CD8-positive, alpha-beta memory T cell (primary cell): ENCODE data around the gene FAM221B. TPM values are rescaled to one million over a fixed set of nuclear protein-coding genes. Genes with fewer than 3 reads are reported as not detected.
A peak's percentile ranks its signal among the peaks of the same experiment; 100 is the strongest.

ENCODE experiments used
- CTCF ChIA-PET: fragments of 350-600 bp; sonication (Branson Sonifier 250); formaldehyde crosslinking; loops from one replicate; lab custom pipeline; 2021; ENCODE audit warnings: antibody characterized with exemption; lab: Charles Lee
- POLR2A ChIA-PET: fragments of 350-600 bp; sonication (Branson Sonifier 250); formaldehyde crosslinking; loops from one replicate; lab custom pipeline; 2021; ENCODE audit warnings: antibody characterized with exemption; lab: Charles Lee
- DNase-seq, 5 donors: peaks; one replicate each; pipeline versions ENCODE4 v3.0.0 to v3.0.0-alpha.2; 2020 to 2022; ENCODE audit warnings: mixed read lengths in 1 of 5
- H3K27ac ChIP-seq: one replicate; pipeline ENCODE4 v1.7.0; 2013; ENCODE audit warnings: low read depth, mild to moderate bottlenecking, low read length, moderate library complexity
- H3K27me3 ChIP-seq: 2 replicates; pipeline ENCODE4 v1.7.0; 2013; ENCODE audit warnings: low read length, mild to moderate bottlenecking; ENCODE audit not compliant: insufficient read depth, poor library complexity, severe bottlenecking
- H3K36me3 ChIP-seq: 2 replicates; pipeline ENCODE4 v1.7.0; 2013; ENCODE audit warnings: mild to moderate bottlenecking, low read length, moderate library complexity; ENCODE audit not compliant: insufficient read depth
- H3K4me1 ChIP-seq: 2 replicates; pipeline ENCODE4 v1.7.0; 2013; ENCODE audit warnings: mild to moderate bottlenecking, low read length, moderate library complexity; ENCODE audit not compliant: insufficient read depth
- H3K4me3 ChIP-seq: 2 replicates; pipeline ENCODE4 v1.7.0; 2013; ENCODE audit warnings: mild to moderate bottlenecking, low read length
- H3K9me3 ChIP-seq: 2 replicates; pipeline ENCODE4 v1.7.0; 2013; ENCODE audit warnings: mild to moderate bottlenecking, low read length
- H3K27ac Mint-ChIP-seq, 8 donors: one replicate each; pipeline ENCODE4 v1.8.0; 2020 to 2021; ENCODE audit warnings: mixed read lengths in 8 of 8, mild to moderate bottlenecking in 6 of 8, inconsistent platforms in 3 of 8, moderate library complexity in 3 of 8
- H3K27me3 Mint-ChIP-seq, 2 donors: one replicate each; pipeline ENCODE4 v1.8.0; 2020 to 2021; ENCODE audit warnings: mixed read lengths in 2 of 2, mild to moderate bottlenecking in 1 of 2, moderate library complexity in 1 of 2
- H3K36me3 Mint-ChIP-seq, 3 donors: one replicate each; pipeline ENCODE4 v1.8.0; 2020 to 2021; ENCODE audit warnings: mixed read lengths in 3 of 3, inconsistent platforms in 1 of 3, mild to moderate bottlenecking in 1 of 3
- H3K4me1 Mint-ChIP-seq, 3 donors: one replicate each; pipeline ENCODE4 v1.8.0; 2020 to 2021; ENCODE audit warnings: mixed read lengths in 3 of 3, inconsistent platforms in 1 of 3, mild to moderate bottlenecking in 1 of 3
- H3K4me3 Mint-ChIP-seq, 7 donors: one replicate each; pipeline ENCODE4 v1.8.0; 2020 to 2021; ENCODE audit warnings: mixed read lengths in 7 of 7, mild to moderate bottlenecking in 6 of 7, moderate library complexity in 4 of 7, inconsistent platforms in 2 of 7
- H3K9me3 Mint-ChIP-seq, 5 donors: one replicate each; pipeline ENCODE4 v1.8.0; 2020 to 2022; ENCODE audit warnings: mixed read lengths in 5 of 5, mild to moderate bottlenecking in 3 of 5, moderate library complexity in 2 of 5, inconsistent platforms in 1 of 5
- polyA plus RNA-seq: library from polyadenylated mRNA; unstranded; fragments of 300-500 nt; fragmentation: Illumina TruSeq; gene quantifications from one replicate; pipeline ENCODE4 v1.2.3, GENCODE V29; 2021
- total RNA-seq, 2 experiments: library from RNA; stranded (reverse); gene quantifications; one replicate each; pipeline ENCODE4 v1.2.3, GENCODE V29; 2021

FAM221B gene
- total and polyA plus RNA-seq, 3 experiments from 2014 or later, result not detected

DNA sequence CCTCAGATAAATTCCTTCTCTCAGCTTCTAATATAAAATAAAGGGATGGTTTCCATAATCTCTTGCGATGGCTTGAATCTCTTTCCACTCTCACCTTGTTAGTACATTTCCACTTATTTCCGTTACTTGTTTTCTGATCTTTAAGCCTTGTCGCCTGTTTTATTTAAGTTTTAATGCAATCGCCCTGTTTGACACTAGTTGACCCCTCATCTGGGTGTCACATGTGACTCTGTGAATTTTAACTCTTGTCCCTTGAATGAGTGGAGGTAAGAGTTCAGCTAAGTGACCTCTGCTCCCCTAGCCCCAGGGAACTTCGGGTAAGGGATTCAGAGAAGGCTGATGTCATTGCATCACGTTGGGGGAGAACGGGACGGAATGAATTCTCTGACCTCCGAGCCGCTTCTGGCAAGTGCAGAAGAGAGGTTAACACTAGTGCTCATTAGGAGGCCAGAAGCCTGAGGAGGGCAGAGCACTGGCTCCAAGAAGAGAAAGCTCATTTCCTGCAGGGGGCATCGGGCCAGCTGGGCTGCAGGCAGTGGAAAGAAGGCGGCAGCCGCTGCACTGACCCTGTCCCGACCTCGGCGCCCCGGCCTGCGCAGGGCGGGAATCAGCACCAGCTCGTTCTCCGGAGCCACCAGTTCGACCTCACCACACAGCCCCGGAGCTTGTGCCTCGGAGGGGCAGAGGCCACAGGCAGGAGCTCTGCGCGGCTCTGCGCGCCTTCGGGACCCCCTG is 14.3 kb downstream of the FAM221B start:
- no peaks in the 10 kb centered on the region for H3K9me3 ChIP-seq
- Mint-ChIP-seq H3K36me3 (peaks cover 0 to 14% (median 0%) of the 10 kb centered on the region in 3 donors), H3K4me3 (peak overlapping the region; percentile 91 to 96 (median 94)), H3K27me3 (peaks cover 0 to 12% of the 10 kb centered on the region in 2 donors), H3K4me1 (peaks cover 36 to 49% (median 43%) of the 10 kb centered on the region in 3 donors), H3K27ac (peak overlapping the region; percentile 25 to 97 (median 89)), H3K9me3 (no peaks in the 10 kb centered on the region)
- peak overlapping the region; percentile 91 for H3K4me3 ChIP-seq
- H3K4me1 ChIP-seq, result peaks cover 29% of the 10 kb centered on the region
- POLR2A ChIA-PET, result interaction anchor here (0.6 to 1.0 kb wide), 3 partner anchors 14 to 82 kb away, joined by 3 to 5 read pairs (median 3); partner anchors contain the start of genes CREB3, FAM221B, TLN1 and TMEM8B
- DNase-seq, result peak in 3 of 5 donors; percentile 5 to 63 (median 27)
- H3K27ac ChIP-seq, result peak overlapping the region; percentile 65
- no peaks in the 10 kb centered on the region for H3K27me3 ChIP-seq
- H3K36me3 ChIP-seq, result no peaks in the 10 kb centered on the region
- CTCF ChIA-PET, result interaction anchor here (0.8 to 3.6 kb wide), 12 partner anchors 11 to 211 kb away, joined by 3 to 16 read pairs (median 4); partner anchors contain the start of gene FAM221B

DNA sequence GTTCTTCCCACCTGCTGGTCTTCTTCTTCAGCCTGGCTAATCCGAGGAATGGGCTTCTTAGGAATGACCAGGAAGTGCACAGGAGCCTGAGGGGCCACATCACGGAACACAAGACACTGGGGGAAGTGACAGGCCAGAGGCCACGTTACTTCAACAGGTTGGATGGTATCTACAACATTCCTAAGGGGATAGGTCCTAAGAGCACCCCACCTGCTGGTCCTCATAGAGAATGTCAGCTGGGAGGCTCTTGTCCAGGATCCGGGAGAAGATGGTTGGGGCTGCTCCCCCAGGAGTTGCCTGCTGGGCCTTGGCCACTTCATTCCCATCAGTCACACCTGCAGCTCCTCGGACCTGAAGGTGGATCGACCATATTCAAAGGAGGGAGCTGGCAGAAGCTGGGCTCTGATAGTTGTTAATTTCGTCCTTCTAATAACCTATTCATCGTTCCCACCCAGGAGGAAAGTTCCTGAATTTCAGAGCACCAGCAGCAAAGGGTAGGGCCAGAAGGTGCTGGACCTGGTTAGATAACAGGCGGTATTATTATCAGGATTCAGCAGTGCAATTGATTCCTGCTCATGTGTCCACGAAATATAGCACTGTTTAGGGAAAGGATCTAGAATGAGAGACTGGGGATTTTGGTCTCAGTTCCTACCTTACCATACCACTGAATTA is 15.0 kb downstream of the FAM221B start:
- no peaks in the 10 kb centered on the region for H3K9me3 ChIP-seq
- ChIA-PET POLR2A (no interaction called here), CTCF (interaction anchor here (0.8 to 3.6 kb wide), 15 partner anchors 8 to 210 kb away, joined by 3 to 16 read pairs (median 4); partner anchors contain the start of gene FAM221B)
- peak overlapping the region; percentile 91 for H3K4me3 ChIP-seq
- Mint-ChIP-seq H3K27ac (peak overlapping the region in 7 of 8 donors; percentile 52 to 95 (median 91)), H3K36me3 (peaks cover 0 to 20% (median 0%) of the 10 kb centered on the region in 3 donors), H3K4me1 (peaks cover 36 to 49% (median 43%) of the 10 kb centered on the region in 3 donors), H3K27me3 (peaks cover 0 to 12% of the 10 kb centered on the region in 2 donors), H3K9me3 (no peaks in the 10 kb centered on the region), H3K4me3 (peak overlapping the region; percentile 49 to 96 (median 93))
- peaks cover 29% of the 10 kb centered on the region for H3K4me1 ChIP-seq
- H3K36me3 ChIP-seq, result no peaks in the 10 kb centered on the region
- no peak for DNase-seq
- H3K27me3 ChIP-seq, result no peaks in the 10 kb centered on the region
- H3K27ac ChIP-seq, result peak overlapping the region; percentile 65

DNA sequence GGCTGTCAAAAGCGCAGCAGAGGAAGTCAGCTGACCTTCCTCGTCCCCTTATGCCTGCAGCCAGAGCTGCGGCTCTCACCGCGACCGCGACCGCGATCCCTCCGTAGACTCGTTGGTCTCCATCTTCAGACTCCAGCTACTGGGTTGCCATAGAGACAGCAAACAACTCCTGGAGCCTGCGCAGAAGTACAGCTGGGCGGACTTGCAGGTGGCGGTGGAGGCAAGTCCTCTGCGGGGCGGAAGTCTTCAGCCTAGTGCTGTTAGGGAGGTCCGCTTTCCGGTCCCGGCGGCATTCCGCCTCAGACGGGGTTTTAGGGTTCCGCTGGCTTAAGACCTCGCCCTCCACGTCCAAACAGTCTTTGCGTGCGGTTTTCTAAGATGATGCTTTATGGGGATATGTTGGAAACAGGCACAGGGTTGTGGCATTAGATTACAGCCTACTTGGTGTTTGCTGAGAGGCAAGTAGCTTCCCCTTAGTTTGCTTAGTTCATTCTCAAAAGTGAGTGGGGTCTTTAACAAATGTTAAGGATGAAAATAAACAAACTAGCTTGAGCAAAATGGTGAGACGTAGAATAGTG is 16.4 kb downstream of the FAM221B start, which contains the start of gene SPAG8:
TSS of gene SPAG8 (minus strand) at position 238 of the 578 bp plus-strand sequence. CDS start at position 123, 115 bp downstream.
- POLR2A ChIA-PET, result interaction anchor here (0.5 to 1.3 kb wide), 4 partner anchors 11 to 436 kb away, joined by 3 to 8 read pairs (median 3); partner anchors contain the start of genes CREB3, FAM221B, TLN1 and TMEM8B
- CTCF ChIA-PET, result interaction anchor here (0.8 to 3.6 kb wide), 13 partner anchors 8 to 195 kb away, joined by 3 to 16 read pairs (median 4); partner anchors contain the start of genes CCDC107, CREB3, RMRP and TLN1
- Mint-ChIP-seq H3K9me3 (no peaks in the 10 kb centered on the region), H3K36me3 (peaks cover 0 to 32% (median 3%) of the 10 kb centered on the region in 3 donors), H3K4me1 (peaks cover 36 to 49% (median 43%) of the 10 kb centered on the region in 3 donors), H3K4me3 (peak within 1 kb of the TSS; percentile 83 to 94 (median 91)), H3K27ac (peak within 1 kb of the TSS; percentile 92 to 99 (median 98)), H3K27me3 (peaks cover 0 to 7% of the 10 kb centered on the region in 2 donors)
- H3K4me1 ChIP-seq, result peaks cover 29% of the 10 kb centered on the region
- DNase-seq, result peak; percentile 94 to 99 (median 97)
- peak within 1 kb of the TSS; percentile 56 for H3K4me3 ChIP-seq
- peak within 1 kb of the TSS; percentile 62 for H3K27ac ChIP-seq
- no peaks in the 10 kb centered on the region for H3K36me3 ChIP-seq
- no peaks in the 10 kb centered on the region for H3K9me3 ChIP-seq
- no peaks in the 10 kb centered on the region for H3K27me3 ChIP-seq

- DNase-seq, result no peak
- Histone ChIP-seq H3K36me3 (no peaks in the 10 kb centered on the region), H3K27me3 (no peaks in the 10 kb centered on the region), H3K27ac (peak overlapping the region; percentile 62), H3K4me3 (peak overlapping the region; percentile 56), H3K4me1 (peaks cover 29% of the 10 kb centered on the region), H3K9me3 (no peaks in the 10 kb centered on the region)
- CTCF ChIA-PET, result interaction anchor here (0.8 to 3.6 kb wide), 11 partner anchors 8 to 194 kb away, joined by 3 to 16 read pairs (median 6); partner anchors contain the start of genes CCDC107 and RMRP
- H3K27me3 Mint-ChIP-seq, result peaks cover 0 to 7% of the 10 kb centered on the region in 2 donors
- POLR2A ChIA-PET, result interaction anchor here (1.1 to 1.3 kb wide), 2 partner anchors 18 to 80 kb away, joined by 3 to 8 read pairs; partner anchors contain the start of genes CREB3, FAM221B, TLN1 and TMEM8B
- peak overlapping the region; percentile 92 to 99 (median 98) for H3K27ac Mint-ChIP-seq
- H3K36me3 Mint-ChIP-seq, result peaks cover 0 to 36% (median 4%) of the 10 kb centered on the region in 3 donors
- peak overlapping the region; percentile 83 to 92 (median 91) for H3K4me3 Mint-ChIP-seq
- H3K4me1 Mint-ChIP-seq, result peaks cover 36 to 49% (median 43%) of the 10 kb centered on the region in 3 donors
- no peaks in the 10 kb centered on the region for H3K9me3 Mint-ChIP-seq
Measured at GRCh38 chr9:35811381-35812024, 17.0 kb downstream of the FAM221B start.

GRCh38 chr9:35810122-35810521 is 18.4 kb downstream of the FAM221B start:
- peak overlapping the region in 7 of 8 donors; percentile 36 to 98 (median 64) for H3K27ac Mint-ChIP-seq
- Histone ChIP-seq H3K4me1 (peaks cover 29% of the 10 kb centered on the region), H3K4me3 (no peak overlapping the region)

GRCh38 chr9:35808433-35808832 is 20.1 kb downstream of the FAM221B start:
- no peak for DNase-seq
- no peak overlapping the region for H3K4me3 ChIP-seq
- peaks cover 21 to 30% (median 24%) of the 10 kb centered on the region in 3 donors for H3K4me1 Mint-ChIP-seq
- H3K27ac Mint-ChIP-seq, result peak overlapping the region in 3 of 8 donors; percentile 65 to 74 (median 68)
- no peaks in the 10 kb centered on the region for H3K9me3 ChIP-seq
- H3K27ac ChIP-seq, result no peak overlapping the region
- no peaks in the 10 kb centered on the region for H3K9me3 Mint-ChIP-seq
- H3K36me3 Mint-ChIP-seq, result peaks cover 0 to 47% (median 6%) of the 10 kb centered on the region in 3 donors
- peaks cover 3% of the 10 kb centered on the region for H3K36me3 ChIP-seq
- peaks cover 20% of the 10 kb centered on the region for H3K4me1 ChIP-seq
- ChIA-PET CTCF (interaction anchor here (1.2 to 1.9 kb wide), 2 partner anchors 18 kb away, joined by 5 to 7 read pairs; no protein-coding TSS in a partner anchor), POLR2A (no interaction called here)
- H3K27me3 Mint-ChIP-seq, result peaks cover 0 to 4% of the 10 kb centered on the region in 2 donors
- H3K4me3 Mint-ChIP-seq, result no peak overlapping the region
- H3K27me3 ChIP-seq, result no peaks in the 10 kb centered on the region

More at GRCh38 chr9:35810122-35810521, 18.4 kb downstream of the FAM221B start:
- Mint-ChIP-seq H3K4me1 (peaks cover 31 to 41% (median 36%) of the 10 kb centered on the region in 3 donors), H3K9me3 (no peaks in the 10 kb centered on the region), H3K27me3 (peaks cover 0 to 4% of the 10 kb centered on the region in 2 donors), H3K36me3 (peaks cover 0 to 44% (median 5%) of the 10 kb centered on the region in 3 donors), H3K4me3 (no peak overlapping the region)
- ChIA-PET POLR2A (no interaction called here), CTCF (interaction anchor here (1.0 kb wide), 1 partner anchor 75 kb away, joined by 5 read pairs; no protein-coding TSS in a partner anchor)
- Histone ChIP-seq H3K27ac (no peak overlapping the region), H3K27me3 (no peaks in the 10 kb centered on the region), H3K9me3 (no peaks in the 10 kb centered on the region), H3K36me3 (peaks cover 2% of the 10 kb centered on the region)
- no peak for DNase-seq
